Measurements from ENCODE around the gene HEATR5A.
"Not testable (repeated sequence)": the region's sequence is repeated elsewhere in the genome, so short reads cannot be mapped to it uniquely, and the experiment has no call there.

HEATR5A gene

DNA sequence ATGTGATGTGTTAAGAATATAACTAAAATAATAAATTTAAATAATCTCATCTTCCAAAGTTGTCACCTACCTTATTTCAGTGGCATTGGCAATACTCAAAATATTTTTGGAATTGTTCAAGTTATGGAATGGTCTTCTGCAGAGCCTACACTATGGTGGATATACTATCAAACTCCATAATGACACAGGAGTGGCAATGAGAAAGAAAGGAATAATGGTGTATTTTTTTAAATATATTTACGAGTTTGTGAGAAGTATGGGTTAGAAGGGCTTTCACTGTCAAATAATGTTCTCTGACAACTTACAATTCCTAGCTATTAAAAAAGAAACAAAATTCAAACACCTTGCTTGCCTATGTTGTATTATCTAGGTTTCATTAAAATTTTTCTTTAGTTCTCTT is 38.1 kb downstream of the HEATR5A start:
- Histone ChIP-seq H3K36me3 (ENCODE audit: insufficient read depth, low read length) (peaks cover 52% of the 10 kb centered on the region), H3K4me1 (ENCODE audit: insufficient read depth, low read length) (no peaks in the 10 kb centered on the region), H3K4me3 (ENCODE audit: low read length) (no peak overlapping the region), H3K27ac (ENCODE audit: low read depth, low read length) (no peak overlapping the region), H3K9ac (ENCODE audit: low read depth, low read length) (no peak overlapping the region), H3K9me3 (ENCODE audit: insufficient read depth, low read depth, low read length) (no peaks in the 10 kb centered on the region), H3K27me3 (ENCODE audit: insufficient read depth, low read length) (no peaks in the 10 kb centered on the region)
- WGBS: no CpG with 5 or more reads among the region's 1 CpG

DNA sequence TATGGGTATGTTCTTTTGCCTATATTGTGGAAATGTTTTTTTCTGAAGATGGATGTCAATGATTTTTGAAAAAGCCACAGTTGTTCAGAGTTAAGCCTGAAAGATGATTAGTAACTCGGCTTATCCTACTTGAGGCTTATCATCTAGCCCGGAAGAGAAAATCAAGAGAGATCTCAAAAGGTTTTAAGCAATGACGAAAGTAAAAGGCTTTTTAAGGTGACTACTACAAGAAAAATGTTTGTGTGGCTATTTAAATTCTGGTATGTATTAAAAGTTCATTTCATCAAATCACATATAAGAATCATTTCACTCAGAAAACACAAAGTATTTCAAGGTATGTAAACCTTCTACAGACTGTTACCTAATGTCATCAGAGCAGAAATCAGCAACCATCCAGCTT is 40.2 kb downstream of the HEATR5A start:
- 94% methylated on average over 3 of the region's 3 CpGs for WGBS
- H3K27ac ChIP-seq (ENCODE audit: low read depth, low read length): no peak overlapping the region
- H3K9ac ChIP-seq (ENCODE audit: low read depth, low read length): no peak overlapping the region
- H3K27me3 ChIP-seq (ENCODE audit: insufficient read depth, low read length): no peaks in the 10 kb centered on the region
- no peaks in the 10 kb centered on the region for H3K9me3 ChIP-seq (ENCODE audit: insufficient read depth, low read depth, low read length)
- no peak overlapping the region for H3K4me3 ChIP-seq (ENCODE audit: low read length)
- peaks cover 47% of the 10 kb centered on the region for H3K36me3 ChIP-seq (ENCODE audit: insufficient read depth, low read length)
- no peaks in the 10 kb centered on the region for H3K4me1 ChIP-seq (ENCODE audit: insufficient read depth, low read length)

DNA sequence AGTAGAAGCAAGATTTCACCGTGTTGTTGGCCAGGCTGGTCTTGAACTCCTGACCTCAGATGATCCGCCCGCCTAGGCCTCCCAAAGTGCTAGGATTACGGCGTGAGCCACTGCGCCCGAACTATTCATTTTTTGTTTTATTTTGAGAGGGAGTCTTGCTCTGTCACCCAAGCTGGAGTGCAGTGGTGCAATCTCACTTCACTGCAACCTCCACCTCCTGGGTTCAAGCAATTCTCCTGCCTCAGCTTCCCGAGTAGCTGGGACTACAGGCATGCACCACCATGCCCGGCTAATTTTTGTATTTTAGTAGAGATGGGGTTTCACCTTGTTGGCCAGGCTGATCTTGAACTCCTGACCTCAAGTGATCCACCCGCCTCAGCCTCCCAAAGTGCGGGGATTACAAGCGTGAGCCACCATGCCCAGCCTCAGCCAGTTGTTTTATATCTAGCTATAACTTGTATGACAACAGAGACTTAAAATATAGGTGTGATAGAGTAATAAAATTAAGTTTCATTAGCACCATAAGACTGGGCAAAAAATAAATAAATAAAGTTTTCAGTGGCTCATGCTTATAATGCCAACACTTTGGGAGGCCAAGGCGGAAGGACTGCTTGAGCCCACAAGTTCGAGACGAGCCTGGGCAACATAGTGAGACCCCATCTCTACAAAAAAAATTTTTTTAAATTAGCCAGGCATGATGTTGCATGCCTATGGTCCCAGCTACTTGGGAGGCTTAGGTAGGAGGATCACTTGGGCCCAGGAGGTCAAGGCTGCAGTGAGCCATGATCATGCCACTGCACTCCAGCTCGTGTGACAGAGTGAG is 41.0 kb downstream of the HEATR5A start:
- H3K4me3 ChIP-seq (ENCODE audit: low read length); H3K4me1 ChIP-seq (ENCODE audit: insufficient read depth, low read length); H3K27ac ChIP-seq (ENCODE audit: low read depth, low read length); H3K27me3 ChIP-seq (ENCODE audit: insufficient read depth, low read length); H3K9ac ChIP-seq (ENCODE audit: low read depth, low read length); H3K9me3 ChIP-seq (ENCODE audit: insufficient read depth, low read depth, low read length): not testable (repeated sequence)
- H3K36me3 ChIP-seq (ENCODE audit: insufficient read depth, low read length): peaks cover 45% of the 10 kb centered on the region
- WGBS: 96% methylated on average over 16 of the region's 16 CpGs

DNA sequence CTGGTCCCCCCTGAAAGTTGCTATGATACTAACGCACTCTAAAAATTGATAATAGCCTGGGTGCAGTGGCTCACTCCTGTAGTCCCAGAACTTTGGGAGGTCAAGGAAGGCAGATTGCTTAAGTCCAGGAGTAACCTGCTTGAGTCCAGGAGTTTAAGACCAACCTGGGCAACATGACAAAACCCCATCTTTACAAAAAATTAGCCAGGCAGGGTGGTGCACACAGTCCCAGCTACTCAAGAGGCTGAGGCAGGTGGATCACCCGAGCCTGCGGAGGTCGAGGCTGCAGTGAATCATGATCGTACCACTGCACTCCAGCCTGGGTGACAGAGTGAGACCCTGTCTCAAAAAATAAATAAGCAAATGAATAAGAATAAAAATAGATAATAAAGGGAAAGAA is 42.9 kb downstream of the HEATR5A start:
- H3K4me1 ChIP-seq (ENCODE audit: insufficient read depth, low read length): no peaks in the 10 kb centered on the region
- H3K4me3 ChIP-seq (ENCODE audit: low read length): no peak overlapping the region
- H3K27ac ChIP-seq (ENCODE audit: low read depth, low read length): no peak overlapping the region
- peaks cover 32% of the 10 kb centered on the region for H3K36me3 ChIP-seq (ENCODE audit: insufficient read depth, low read length)
- no peaks in the 10 kb centered on the region for H3K27me3 ChIP-seq (ENCODE audit: insufficient read depth, low read length)
- WGBS: 97% methylated on average over 5 of the region's 5 CpGs
- no peak overlapping the region for H3K9ac ChIP-seq (ENCODE audit: low read depth, low read length)
- no peaks in the 10 kb centered on the region for H3K9me3 ChIP-seq (ENCODE audit: insufficient read depth, low read depth, low read length)

DNA sequence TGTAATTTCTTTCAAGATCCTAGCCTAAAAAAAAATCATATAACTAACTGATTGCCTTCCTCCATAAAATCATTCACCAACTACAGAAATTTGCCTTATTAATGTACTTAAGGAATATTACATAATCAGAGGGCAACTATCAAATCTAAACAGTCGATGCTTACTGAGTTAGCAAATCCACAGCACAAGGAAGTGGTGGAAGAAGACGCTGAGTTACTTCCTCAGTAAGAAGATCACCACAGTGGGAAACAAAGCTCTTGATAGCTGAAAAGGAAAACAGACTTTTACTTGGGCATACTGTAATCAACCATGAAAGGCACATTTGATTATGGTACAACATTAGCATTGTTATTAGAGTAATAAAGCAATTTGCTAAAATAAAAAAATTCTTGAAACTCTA is 48.7 kb downstream of the HEATR5A start:
- Histone ChIP-seq H3K4me1 (ENCODE audit: insufficient read depth, low read length) (no peaks in the 10 kb centered on the region), H3K36me3 (ENCODE audit: insufficient read depth, low read length) (peaks cover 31% of the 10 kb centered on the region), H3K27me3 (ENCODE audit: insufficient read depth, low read length) (no peaks in the 10 kb centered on the region), H3K4me3 (ENCODE audit: low read length) (no peak overlapping the region), H3K9me3 (ENCODE audit: insufficient read depth, low read depth, low read length) (no peaks in the 10 kb centered on the region), H3K9ac (ENCODE audit: low read depth, low read length) (no peak overlapping the region), H3K27ac (ENCODE audit: low read depth, low read length) (no peak overlapping the region; the same call in 1 of the 2 replicates)
- 100% methylated on average over 2 of the region's 2 CpGs for WGBS

DNA sequence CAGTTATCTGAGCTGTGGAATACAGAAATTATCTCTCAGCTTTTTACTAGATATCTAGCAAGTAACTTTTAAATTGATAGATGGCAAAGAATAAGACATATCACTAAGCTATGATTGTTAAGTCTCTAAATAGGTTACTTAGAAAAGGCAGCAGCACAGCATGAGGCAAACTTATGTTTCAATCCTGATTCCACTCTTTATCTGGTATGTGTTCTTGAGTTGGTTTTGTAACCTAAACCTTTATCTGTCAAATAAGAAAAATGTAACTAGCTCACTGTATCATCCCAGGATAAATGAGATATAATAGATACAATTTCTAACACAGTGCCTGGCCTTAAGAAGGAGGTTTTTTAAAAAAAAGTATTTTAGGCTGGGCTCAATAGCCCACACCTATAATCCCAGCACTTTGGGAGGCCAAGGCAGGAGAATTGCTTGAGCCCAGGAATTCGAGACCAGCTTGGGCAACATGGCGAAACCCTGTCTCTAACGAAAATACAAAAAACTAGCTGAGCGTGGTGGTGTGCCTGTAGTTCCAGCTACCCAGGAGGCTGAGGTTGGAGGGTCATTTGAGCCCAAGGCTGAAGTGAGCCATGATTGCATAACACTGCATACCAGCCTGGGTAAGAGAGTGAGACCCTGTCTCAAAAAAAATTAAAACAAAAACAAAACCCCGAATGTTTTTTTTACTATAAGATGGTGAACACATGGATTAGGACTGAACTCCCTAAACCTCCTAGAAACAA is 56.8 kb downstream of the HEATR5A start:
- Histone ChIP-seq H3K36me3 (ENCODE audit: insufficient read depth, low read length) (peaks cover 27% of the 10 kb centered on the region), H3K4me1 (ENCODE audit: insufficient read depth, low read length) (no peaks in the 10 kb centered on the region), H3K4me3 (ENCODE audit: low read length) (no peak overlapping the region), H3K27ac (ENCODE audit: low read depth, low read length) (no peak overlapping the region), H3K9ac (ENCODE audit: low read depth, low read length) (no peak overlapping the region), H3K27me3 (ENCODE audit: insufficient read depth, low read length) (no peaks in the 10 kb centered on the region), H3K9me3 (ENCODE audit: insufficient read depth, low read depth, low read length) (no peaks in the 10 kb centered on the region)
- 94% methylated on average over 4 of the region's 5 CpGs for WGBS

DNA sequence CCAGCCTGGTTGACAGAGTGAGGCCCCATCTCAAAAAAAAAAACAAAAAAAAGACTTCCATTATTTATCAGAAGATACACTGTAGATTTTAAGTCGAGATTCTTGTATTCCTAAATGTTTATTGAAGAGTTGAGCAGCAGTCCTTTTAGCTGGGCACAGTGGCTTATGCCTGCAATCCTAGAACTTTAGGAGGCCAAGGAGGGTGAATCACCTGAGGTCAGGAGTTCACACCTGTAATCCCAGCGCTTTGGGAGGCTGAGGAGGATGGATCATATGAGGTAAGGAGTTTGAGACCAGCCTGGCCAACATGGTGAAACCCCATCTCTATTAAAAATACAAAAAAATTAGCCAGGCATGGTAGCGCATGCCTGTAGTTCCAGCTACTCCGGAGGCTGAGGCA is 57.6 kb downstream of the HEATR5A start:
- H3K9ac ChIP-seq (ENCODE audit: low read depth, low read length): no peak overlapping the region
- no peaks in the 10 kb centered on the region for H3K4me1 ChIP-seq (ENCODE audit: insufficient read depth, low read length)
- H3K27ac ChIP-seq (ENCODE audit: low read depth, low read length): no peak overlapping the region
- H3K9me3 ChIP-seq (ENCODE audit: insufficient read depth, low read depth, low read length): no peaks in the 10 kb centered on the region
- 98% methylated on average over 4 of the region's 4 CpGs for WGBS
- H3K36me3 ChIP-seq (ENCODE audit: insufficient read depth, low read length): peaks cover 33% of the 10 kb centered on the region
- H3K4me3 ChIP-seq (ENCODE audit: low read length): no peak overlapping the region
- no peaks in the 10 kb centered on the region for H3K27me3 ChIP-seq (ENCODE audit: insufficient read depth, low read length)

DNA sequence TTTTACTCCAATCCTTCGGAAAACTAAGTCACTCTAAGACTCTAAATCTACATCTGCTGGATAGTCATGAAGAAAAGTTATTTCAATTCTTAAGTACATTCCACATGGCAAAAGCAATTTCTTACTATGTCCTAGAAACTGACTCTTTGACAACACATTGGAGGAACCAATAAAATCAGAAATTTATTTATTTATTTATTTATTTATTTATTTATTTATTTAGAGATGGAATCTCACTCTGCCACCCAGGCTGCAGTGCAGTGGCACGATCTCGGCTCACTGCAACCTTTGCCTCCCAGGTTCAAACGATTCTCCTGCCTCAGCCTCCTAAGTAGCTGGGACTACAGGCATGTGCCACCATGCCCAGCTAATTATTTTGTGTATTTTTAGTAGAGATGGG is 58.6 kb downstream of the HEATR5A start:
- not testable (repeated sequence) for H3K4me1 ChIP-seq (ENCODE audit: insufficient read depth, low read length); H3K9me3 ChIP-seq (ENCODE audit: insufficient read depth, low read depth, low read length); H3K9ac ChIP-seq (ENCODE audit: low read depth, low read length); H3K27ac ChIP-seq (ENCODE audit: low read depth, low read length); H3K4me3 ChIP-seq (ENCODE audit: low read length); H3K27me3 ChIP-seq (ENCODE audit: insufficient read depth, low read length)
- H3K36me3 ChIP-seq (ENCODE audit: insufficient read depth, low read length): peaks cover 31% of the 10 kb centered on the region
- 99% methylated on average over 4 of the region's 4 CpGs for WGBS

DNA sequence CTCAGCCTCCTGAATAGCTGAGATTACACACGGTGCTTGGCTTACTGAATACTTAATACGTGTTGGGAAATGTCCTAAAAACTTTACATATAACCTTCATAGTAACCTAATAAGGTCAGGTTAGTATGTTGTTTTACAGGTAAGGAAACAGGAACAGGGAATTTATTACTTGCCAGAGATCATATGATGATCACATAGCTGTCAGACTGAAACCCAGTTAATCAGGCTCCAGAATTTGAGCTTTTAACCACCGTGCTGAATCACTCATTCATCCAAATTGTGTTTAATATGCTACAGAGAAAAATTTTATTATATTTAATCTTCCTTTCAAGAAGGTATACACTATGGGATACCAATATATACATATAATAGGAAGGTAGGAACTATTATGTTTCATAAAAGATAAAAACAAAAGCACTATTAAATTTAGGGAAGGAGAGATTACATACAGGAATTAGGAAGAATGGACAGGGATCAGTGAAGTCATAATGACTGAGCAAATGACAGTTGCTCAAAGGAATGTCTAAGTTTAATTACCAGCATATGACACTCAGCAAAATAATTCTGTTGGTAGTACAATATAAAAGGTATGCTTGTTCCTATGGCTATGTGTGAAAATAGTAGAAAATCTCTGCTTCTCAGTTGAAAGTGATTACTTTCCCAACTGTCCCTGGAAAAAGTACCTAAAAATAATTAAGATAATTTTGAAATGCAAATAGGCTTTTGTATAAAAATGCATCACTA is 59.3 kb downstream of the HEATR5A start:
- Histone ChIP-seq H3K36me3 (ENCODE audit: insufficient read depth, low read length) (peaks cover 31% of the 10 kb centered on the region), H3K9me3 (ENCODE audit: insufficient read depth, low read depth, low read length) (no peaks in the 10 kb centered on the region), H3K9ac (ENCODE audit: low read depth, low read length) (no peak overlapping the region), H3K27ac (ENCODE audit: low read depth, low read length) (no peak overlapping the region), H3K27me3 (ENCODE audit: insufficient read depth, low read length) (no peaks in the 10 kb centered on the region), H3K4me3 (ENCODE audit: low read length) (no peak overlapping the region), H3K4me1 (ENCODE audit: insufficient read depth, low read length) (no peaks in the 10 kb centered on the region)
- WGBS: 96% methylated on average over 2 of the region's 3 CpGs

DNA sequence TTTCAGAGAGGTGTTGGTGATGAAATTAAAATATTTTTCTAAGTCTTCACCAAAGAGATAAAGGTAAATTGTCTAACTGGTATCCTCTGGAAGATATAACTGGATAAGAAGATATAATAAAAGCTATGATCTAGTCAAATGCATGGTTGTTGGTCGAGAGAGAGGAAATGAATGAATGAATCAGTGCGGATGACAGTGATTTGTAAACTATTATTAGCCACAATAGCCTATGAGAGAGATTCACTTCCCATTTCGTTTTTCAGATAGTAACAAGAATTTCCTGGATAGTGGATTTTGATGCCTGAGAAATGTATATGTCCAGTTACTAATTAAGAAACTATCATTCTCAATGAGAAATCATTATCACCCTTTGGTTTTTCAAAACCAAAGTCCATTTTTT is 63.1 kb downstream of the HEATR5A start:
- Histone ChIP-seq H3K4me3 (ENCODE audit: low read length) (no peak overlapping the region), H3K27ac (ENCODE audit: low read depth, low read length) (no peak overlapping the region), H3K9ac (ENCODE audit: low read depth, low read length) (no peak overlapping the region), H3K9me3 (ENCODE audit: insufficient read depth, low read depth, low read length) (no peaks in the 10 kb centered on the region), H3K27me3 (ENCODE audit: insufficient read depth, low read length) (no peaks in the 10 kb centered on the region), H3K36me3 (ENCODE audit: insufficient read depth, low read length) (peaks cover 23% of the 10 kb centered on the region; the same call in 1 of the 2 replicates), H3K4me1 (ENCODE audit: insufficient read depth, low read length) (no peaks in the 10 kb centered on the region)
- WGBS: 94% methylated on average over 2 of the region's 3 CpGs

DNA sequence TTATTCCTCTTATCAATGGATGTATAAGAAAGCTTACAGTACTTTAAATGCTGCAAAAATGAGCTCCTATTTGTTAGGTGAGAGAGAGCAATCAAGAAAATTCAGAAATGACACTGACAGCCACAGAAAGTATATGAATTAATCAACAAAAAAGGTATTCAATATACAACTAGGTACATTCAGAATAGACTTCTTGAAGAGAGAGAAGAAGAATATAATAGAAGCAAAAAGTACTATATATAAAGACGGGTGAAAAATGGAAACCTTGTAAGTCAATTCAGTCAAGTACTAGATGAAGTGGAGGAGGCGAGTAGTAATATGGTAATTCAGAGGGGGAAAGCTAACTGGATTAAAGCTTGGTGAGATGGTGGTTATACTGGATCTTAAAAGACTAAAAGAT is 74.3 kb downstream of the HEATR5A start:
- WGBS: 91% methylated on average over 2 of the region's 2 CpGs
- no peaks in the 10 kb centered on the region for H3K9me3 ChIP-seq (ENCODE audit: insufficient read depth, low read depth, low read length)
- H3K4me1 ChIP-seq (ENCODE audit: insufficient read depth, low read length): no peaks in the 10 kb centered on the region
- H3K27ac ChIP-seq (ENCODE audit: low read depth, low read length): no peak overlapping the region
- H3K4me3 ChIP-seq (ENCODE audit: low read length): no peak overlapping the region
- no peak overlapping the region for H3K9ac ChIP-seq (ENCODE audit: low read depth, low read length)
- no peaks in the 10 kb centered on the region for H3K27me3 ChIP-seq (ENCODE audit: insufficient read depth, low read length)
- peaks cover 38% of the 10 kb centered on the region for H3K36me3 ChIP-seq (ENCODE audit: insufficient read depth, low read length)
